Measurements from ENCODE around the gene GALNT12.

DNA sequence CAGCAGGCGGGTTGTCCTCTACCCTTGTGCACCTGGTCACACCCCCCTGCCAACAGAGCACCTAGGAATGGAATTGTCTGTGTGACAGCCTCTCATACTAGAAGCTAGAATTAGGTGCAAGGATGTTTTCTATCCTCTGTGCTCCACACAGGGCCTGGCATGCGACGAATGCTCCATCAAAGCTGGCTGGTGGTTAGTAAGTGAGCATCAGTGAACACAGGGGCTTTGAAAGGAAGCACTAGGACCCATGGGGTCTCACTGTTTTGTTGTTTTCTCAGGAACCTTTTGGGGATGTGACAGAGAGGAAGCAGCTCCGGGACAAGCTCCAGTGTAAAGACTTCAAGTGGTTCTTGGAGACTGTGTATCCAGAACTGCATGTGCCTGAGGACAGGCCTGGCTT is 32.3 kb downstream of the GALNT12 start:
- TF ChIP-seq, protein P1, sequence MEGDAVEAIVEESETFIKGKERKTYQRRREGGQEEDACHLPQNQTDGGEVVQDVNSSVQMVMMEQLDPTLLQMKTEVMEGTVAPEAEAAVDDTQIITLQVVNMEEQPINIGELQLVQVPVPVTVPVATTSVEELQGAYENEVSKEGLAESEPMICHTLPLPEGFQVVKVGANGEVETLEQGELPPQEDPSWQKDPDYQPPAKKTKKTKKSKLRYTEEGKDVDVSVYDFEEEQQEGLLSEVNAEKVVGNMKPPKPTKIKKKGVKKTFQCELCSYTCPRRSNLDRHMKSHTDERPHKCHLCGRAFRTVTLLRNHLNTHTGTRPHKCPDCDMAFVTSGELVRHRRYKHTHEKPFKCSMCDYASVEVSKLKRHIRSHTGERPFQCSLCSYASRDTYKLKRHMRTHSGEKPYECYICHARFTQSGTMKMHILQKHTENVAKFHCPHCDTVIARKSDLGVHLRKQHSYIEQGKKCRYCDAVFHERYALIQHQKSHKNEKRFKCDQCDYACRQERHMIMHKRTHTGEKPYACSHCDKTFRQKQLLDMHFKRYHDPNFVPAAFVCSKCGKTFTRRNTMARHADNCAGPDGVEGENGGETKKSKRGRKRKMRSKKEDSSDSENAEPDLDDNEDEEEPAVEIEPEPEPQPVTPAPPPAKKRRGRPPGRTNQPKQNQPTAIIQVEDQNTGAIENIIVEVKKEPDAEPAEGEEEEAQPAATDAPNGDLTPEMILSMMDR (IDR thresholded peaks at IDR 0.05): no peak
- TF ChIP-seq POLR2A (IDR thresholded peaks at IDR 0.05): no peak

Measured in thyroid gland (tissue), 4 donors.